ENCODE measurements around the gene BARHL1.

Gene BARHL1

DNA sequence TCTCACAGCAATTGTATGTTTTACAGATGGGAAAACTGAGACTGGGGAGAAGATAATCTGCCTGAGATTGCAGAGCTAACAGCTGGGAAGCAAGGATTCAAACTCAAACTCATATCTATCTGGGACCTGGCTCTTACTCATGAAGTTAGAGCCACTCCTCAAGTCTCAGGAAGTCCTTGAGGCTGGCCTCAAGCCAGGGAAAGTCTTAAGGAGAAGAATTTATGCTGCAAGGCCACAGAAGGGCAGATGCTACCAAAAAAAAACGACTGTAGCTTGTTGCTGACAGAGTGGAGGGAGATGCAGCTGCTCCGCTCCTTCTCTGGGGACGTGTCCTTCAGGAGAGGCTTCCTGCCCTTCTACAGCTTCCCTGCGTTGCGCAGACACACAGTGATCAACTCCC is 39.8 kb downstream of the BARHL1 start:
- Histone ChIP-seq H3K27ac (no peak overlapping the region), H3K36me3 (ENCODE audit: insufficient read depth, low read length) (peaks cover 51% of the 10 kb centered on the region), H3K9me3 (ENCODE audit: low read depth, low read length) (no peaks in the 10 kb centered on the region), H3K4me3 (no peak overlapping the region), H3K9ac (ENCODE audit: insufficient read length) (no peak overlapping the region)
- DNase-seq (ENCODE audit: low read depth, low spot score) = no peak
- TF ChIP-seq FOXP2 (optimal IDR thresholded peaks at IDR 0.05; ENCODE audit: control extremely low read depth, extremely low read length, insufficient read depth) = no peak

DNA sequence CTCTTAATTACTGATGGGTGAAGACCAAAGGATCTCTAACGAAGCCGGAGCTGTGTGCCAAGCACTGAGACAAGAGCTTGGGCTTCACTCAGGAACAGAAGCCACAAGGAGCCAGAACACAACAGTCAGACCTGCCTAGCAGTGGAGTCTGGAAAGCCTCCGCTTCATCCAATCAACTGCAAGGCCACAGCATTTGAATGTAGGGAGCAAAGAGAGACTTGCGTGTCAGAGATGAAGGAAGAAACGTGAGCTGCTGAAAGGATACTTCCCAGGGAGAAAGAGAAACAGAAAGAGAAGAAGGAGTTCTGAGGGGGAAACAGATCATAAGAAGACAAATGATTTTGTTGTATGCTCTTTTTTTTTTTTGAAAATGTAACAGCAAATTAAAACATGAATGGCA is 43.9 kb downstream of the BARHL1 start:
- no peak for TF ChIP-seq POLR2AphosphoS5 (IDR thresholded peaks at IDR 0.05; ENCODE audit: borderline replicate concordance, low read depth, low read length)
- TF ChIP-seq FOXP2 (optimal IDR thresholded peaks at IDR 0.05; ENCODE audit: control extremely low read depth, extremely low read length, insufficient read depth) = no peak
- no peak for TF ChIP-seq EZH2 (IDR thresholded peaks at IDR 0.05)
- no peak overlapping the region for H3K4me3 ChIP-seq
- DNase-seq (ENCODE audit: low read depth, low spot score) = no peak
- H3K36me3 ChIP-seq (ENCODE audit: insufficient read depth, low read length) = peaks cover 61% of the 10 kb centered on the region
- H3K9me3 ChIP-seq (ENCODE audit: low read depth, low read length) = no peaks in the 10 kb centered on the region
- H3K9ac ChIP-seq (ENCODE audit: insufficient read length) = no peak overlapping the region
- H3K27ac ChIP-seq = no peak overlapping the region

DNA sequence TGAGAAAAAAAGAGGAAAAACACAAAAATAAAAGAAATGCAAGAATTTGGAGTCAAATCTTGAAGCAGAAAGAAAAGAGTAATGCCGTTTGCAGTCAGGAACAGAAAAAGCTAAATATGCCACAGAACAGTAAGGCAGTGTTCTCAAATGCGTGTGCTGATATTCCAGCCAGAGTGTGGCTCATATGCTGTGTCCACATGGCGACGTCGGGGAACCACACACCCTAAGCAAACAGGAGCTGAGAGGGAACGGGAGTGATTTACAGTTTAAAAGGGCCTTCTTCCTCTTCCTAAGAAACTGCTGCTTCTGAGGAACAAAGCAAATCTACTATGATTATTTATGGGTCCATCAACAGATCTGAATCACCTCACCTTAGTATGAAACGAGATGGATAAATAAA is 44.7 kb downstream of the BARHL1 start:
- TF ChIP-seq POLR2AphosphoS5 (IDR thresholded peaks at IDR 0.05; ENCODE audit: borderline replicate concordance, low read depth, low read length) (no peak), FOXP2 (optimal IDR thresholded peaks at IDR 0.05; ENCODE audit: control extremely low read depth, extremely low read length, insufficient read depth) (no peak), EZH2 (IDR thresholded peaks at IDR 0.05) (no peak)

DNA sequence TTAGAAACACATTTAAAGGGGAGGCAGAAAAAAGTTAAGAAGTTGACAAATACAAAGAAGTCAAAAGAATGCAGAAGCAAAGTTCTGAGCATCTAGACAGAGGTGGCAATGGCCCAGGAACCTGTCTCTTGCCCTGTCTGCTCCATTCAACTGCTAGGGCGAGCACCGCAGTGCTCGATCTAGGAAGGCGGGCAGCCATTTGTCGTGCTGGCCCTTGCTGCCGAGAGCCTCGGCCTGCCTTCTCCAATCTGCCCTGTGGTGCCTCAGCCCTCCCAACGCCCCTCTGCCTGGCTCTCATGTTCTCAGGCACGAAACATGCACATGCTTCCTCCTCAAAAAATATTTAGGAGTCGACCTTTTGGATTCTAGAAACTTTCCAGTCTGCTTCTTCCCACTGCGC is 45.2 kb downstream of the BARHL1 start:
- no peak overlapping the region for H3K27ac ChIP-seq
- DNase-seq (ENCODE audit: low read depth, low spot score) = no peak
- H3K9ac ChIP-seq (ENCODE audit: insufficient read length) = no peak overlapping the region
- H3K9me3 ChIP-seq (ENCODE audit: low read depth, low read length) = no peaks in the 10 kb centered on the region
- TF ChIP-seq EZH2 (IDR thresholded peaks at IDR 0.05) (no peak), FOXP2 (optimal IDR thresholded peaks at IDR 0.05; ENCODE audit: control extremely low read depth, extremely low read length, insufficient read depth) (no peak), POLR2AphosphoS5 (IDR thresholded peaks at IDR 0.05; ENCODE audit: borderline replicate concordance, low read depth, low read length) (no peak)
- no peak overlapping the region for H3K4me3 ChIP-seq
- peaks cover 62% of the 10 kb centered on the region for H3K36me3 ChIP-seq (ENCODE audit: insufficient read depth, low read length)

More for the DNA sequence above, 44.7 kb downstream of the BARHL1 start:
- no peak overlapping the region for H3K27ac ChIP-seq
- no peak overlapping the region for H3K9ac ChIP-seq (ENCODE audit: insufficient read length)
- no peak overlapping the region for H3K4me3 ChIP-seq
- peaks cover 62% of the 10 kb centered on the region for H3K36me3 ChIP-seq (ENCODE audit: insufficient read depth, low read length)
- no peaks in the 10 kb centered on the region for H3K9me3 ChIP-seq (ENCODE audit: low read depth, low read length)
- no peak for DNase-seq (ENCODE audit: low read depth, low spot score)

DNA sequence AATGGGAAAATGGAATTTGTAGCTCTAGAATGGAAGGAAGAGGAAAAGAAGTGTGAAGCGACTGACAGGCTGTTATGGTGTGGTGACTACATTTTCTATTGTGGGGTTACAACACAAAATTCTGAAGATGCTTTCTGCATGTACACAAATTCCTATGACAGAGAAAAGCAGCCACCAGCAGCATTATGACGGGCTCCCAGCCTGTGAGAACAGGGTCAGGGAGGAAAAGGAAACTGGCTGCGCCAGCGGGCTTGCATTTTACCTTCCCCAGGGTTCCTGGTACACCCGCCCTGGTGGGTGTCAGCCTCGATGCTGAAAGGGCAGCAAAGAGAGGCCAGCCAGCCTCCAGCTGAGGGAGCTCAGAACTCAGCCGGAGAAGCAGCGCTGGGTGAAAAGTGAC is 46.3 kb downstream of the BARHL1 start:
- no peak overlapping the region for H3K27ac ChIP-seq
- peaks cover 71% of the 10 kb centered on the region for H3K36me3 ChIP-seq (ENCODE audit: insufficient read depth, low read length)
- no peak overlapping the region for H3K4me3 ChIP-seq
- TF ChIP-seq FOXP2 (optimal IDR thresholded peaks at IDR 0.05; ENCODE audit: control extremely low read depth, extremely low read length, insufficient read depth) (no peak), POLR2AphosphoS5 (IDR thresholded peaks at IDR 0.05; ENCODE audit: borderline replicate concordance, low read depth, low read length) (no peak), EZH2 (IDR thresholded peaks at IDR 0.05) (no peak)
- no peak overlapping the region for H3K9ac ChIP-seq (ENCODE audit: insufficient read length)
- DNase-seq (ENCODE audit: low read depth, low spot score) = no peak
- no peaks in the 10 kb centered on the region for H3K9me3 ChIP-seq (ENCODE audit: low read depth, low read length)

DNA sequence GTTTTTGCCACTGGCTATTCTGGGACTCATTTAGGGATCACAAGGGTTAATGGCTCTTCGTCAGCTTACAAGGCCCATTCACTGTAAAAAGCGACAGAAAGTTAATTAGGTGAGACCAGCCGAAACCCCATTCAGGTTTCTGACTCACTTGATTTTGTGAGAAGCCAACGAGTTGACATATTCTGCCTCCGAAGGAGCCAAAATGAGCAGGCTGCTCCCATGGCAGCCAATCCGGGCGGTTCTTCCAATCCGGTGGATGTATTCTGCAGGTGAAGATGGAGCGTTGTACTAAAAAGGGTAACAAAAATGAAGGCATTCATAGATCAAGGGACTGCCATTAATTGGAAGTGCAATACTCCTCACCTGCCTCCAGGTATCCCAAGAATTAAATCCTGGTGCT is 47.7 kb downstream of the BARHL1 start:
- no peak overlapping the region for H3K4me3 ChIP-seq

DNA sequence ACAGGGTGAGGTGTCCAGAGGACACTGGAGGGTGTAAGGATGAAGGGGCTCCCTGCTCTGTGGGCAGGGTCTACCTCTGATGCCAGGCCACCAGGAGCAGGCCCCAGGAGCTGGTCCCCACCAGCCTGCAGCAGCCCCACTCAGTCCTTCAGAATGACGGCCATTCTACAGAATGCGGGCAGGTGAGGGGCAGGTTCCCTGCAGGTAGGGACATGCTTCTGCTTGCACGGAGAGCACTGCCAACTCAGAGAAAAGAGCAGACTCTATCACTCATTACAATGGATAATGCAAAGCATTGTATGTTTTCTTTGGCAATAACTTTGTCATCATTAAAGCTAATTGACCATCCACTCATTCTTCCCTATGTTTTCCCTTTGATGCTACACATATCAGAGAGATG is 48.4 kb downstream of the BARHL1 start:
- Histone ChIP-seq H3K36me3 (ENCODE audit: insufficient read depth, low read length) (peaks cover 58% of the 10 kb centered on the region), H3K9ac (ENCODE audit: insufficient read length) (no peak overlapping the region), H3K9me3 (ENCODE audit: low read depth, low read length) (no peaks in the 10 kb centered on the region), H3K27ac (no peak overlapping the region), H3K4me3 (no peak overlapping the region)
- TF ChIP-seq POLR2AphosphoS5 (IDR thresholded peaks at IDR 0.05; ENCODE audit: borderline replicate concordance, low read depth, low read length) = no peak
- TF ChIP-seq FOXP2 (optimal IDR thresholded peaks at IDR 0.05; ENCODE audit: control extremely low read depth, extremely low read length, insufficient read depth) = no peak
- no peak for TF ChIP-seq EZH2 (IDR thresholded peaks at IDR 0.05)
- no peak for DNase-seq (ENCODE audit: low read depth, low spot score)

More for the DNA sequence above, 47.7 kb downstream of the BARHL1 start:
- Histone ChIP-seq H3K36me3 (ENCODE audit: insufficient read depth, low read length) (peaks cover 62% of the 10 kb centered on the region), H3K9me3 (ENCODE audit: low read depth, low read length) (no peaks in the 10 kb centered on the region), H3K9ac (ENCODE audit: insufficient read length) (no peak overlapping the region), H3K27ac (no peak overlapping the region)
- TF ChIP-seq POLR2AphosphoS5 (IDR thresholded peaks at IDR 0.05; ENCODE audit: borderline replicate concordance, low read depth, low read length) (no peak), EZH2 (IDR thresholded peaks at IDR 0.05) (no peak), FOXP2 (optimal IDR thresholded peaks at IDR 0.05; ENCODE audit: control extremely low read depth, extremely low read length, insufficient read depth) (no peak)
- no peak for DNase-seq (ENCODE audit: low read depth, low spot score)

DNA sequence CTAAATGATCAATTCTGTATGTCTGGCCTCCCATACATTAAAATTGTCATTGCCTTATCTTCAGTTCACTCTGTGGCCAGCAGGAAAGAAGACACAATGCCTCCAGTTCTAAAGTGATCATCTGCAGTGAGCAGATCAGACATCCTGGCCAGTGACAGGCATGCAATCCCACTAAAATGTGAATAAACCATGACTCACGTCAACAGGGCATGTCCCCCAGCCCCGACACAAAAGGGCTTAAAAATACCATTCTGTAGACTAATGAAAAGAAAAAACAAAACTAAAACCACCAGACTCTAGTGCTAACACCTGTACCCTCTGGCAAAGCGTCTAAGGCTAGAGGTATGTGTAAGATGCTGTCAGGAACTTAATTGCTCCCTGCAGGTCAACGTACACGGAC is 48.9 kb downstream of the BARHL1 start:
- Histone ChIP-seq H3K4me3 (no peak overlapping the region), H3K9ac (ENCODE audit: insufficient read length) (no peak overlapping the region), H3K27ac (no peak overlapping the region), H3K9me3 (ENCODE audit: low read depth, low read length) (no peaks in the 10 kb centered on the region), H3K36me3 (ENCODE audit: insufficient read depth, low read length) (peaks cover 60% of the 10 kb centered on the region)
- no peak for DNase-seq (ENCODE audit: low read depth, low spot score)
- TF ChIP-seq EZH2 (IDR thresholded peaks at IDR 0.05) = no peak
- TF ChIP-seq FOXP2 (optimal IDR thresholded peaks at IDR 0.05; ENCODE audit: control extremely low read depth, extremely low read length, insufficient read depth) = no peak
- no peak for TF ChIP-seq POLR2AphosphoS5 (IDR thresholded peaks at IDR 0.05; ENCODE audit: borderline replicate concordance, low read depth, low read length)

DNA sequence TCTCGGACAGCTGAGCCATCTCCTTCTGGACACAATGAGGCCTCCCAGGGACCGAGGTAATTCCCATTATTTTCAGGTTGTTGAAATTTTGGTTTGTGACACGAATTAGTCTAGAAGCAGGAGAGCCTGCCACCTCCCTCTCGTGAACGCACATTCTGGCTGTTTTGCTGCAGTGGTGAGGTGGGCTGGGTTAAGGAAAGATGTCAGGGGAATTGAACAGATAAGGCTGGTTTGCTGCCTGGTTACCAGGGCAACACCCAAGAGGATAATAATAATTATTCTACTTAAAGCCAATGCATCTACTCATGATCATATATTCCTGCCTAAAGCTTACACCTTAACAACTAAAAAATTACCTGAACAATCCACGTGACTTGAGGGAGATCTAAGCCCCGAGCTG is 49.3 kb downstream of the BARHL1 start:
- H3K9ac ChIP-seq (ENCODE audit: insufficient read length) = no peak overlapping the region
- H3K27ac ChIP-seq = no peak overlapping the region
- no peak for TF ChIP-seq POLR2AphosphoS5 (IDR thresholded peaks at IDR 0.05; ENCODE audit: borderline replicate concordance, low read depth, low read length)
- TF ChIP-seq FOXP2 (optimal IDR thresholded peaks at IDR 0.05; ENCODE audit: control extremely low read depth, extremely low read length, insufficient read depth) = no peak
- TF ChIP-seq EZH2 (IDR thresholded peaks at IDR 0.05) = no peak
- DNase-seq (ENCODE audit: low read depth, low spot score) = no peak
- no peaks in the 10 kb centered on the region for H3K9me3 ChIP-seq (ENCODE audit: low read depth, low read length)
- peaks cover 64% of the 10 kb centered on the region for H3K36me3 ChIP-seq (ENCODE audit: insufficient read depth, low read length)
- H3K4me3 ChIP-seq = no peak overlapping the region

Measured in SK-N-MC (cell line).